Pancreas (tissue), 10 donors: ENCODE data around the gene GTF2A1L. TPM values are rescaled to one million over a fixed set of nuclear protein-coding genes. Genes with fewer than 3 reads are reported as not detected.

ENCODE experiments used
- ATAC-seq, 4 donors: fragments of 200-7000 bp; cut with Tn5 transposase; one replicate each; pipeline versions ENCODE4 v1.8.0 to v1.9.1; 2020; ENCODE audit warnings: mild to moderate bottlenecking in 4 of 4, moderate library complexity in 4 of 4
- DNase-seq, 6 donors: peaks; one replicate each; pipeline ENCODE4 v3.0.0-alpha.2; 2020
- FAIRE-seq: peaks from 2 replicates; lab custom pipeline; 2012; peaks lifted over from hg19 to GRCh38; lab: Jason Lieb, UNC
- H3K27ac ChIP-seq, 4 donors: fragments of 200-600 bp; sonication (generic); 1 replicate in 3 of 4; 2 replicates in 1 of 4; pipeline versions ENCODE4 v1.5.0 to v1.8.0; 2020
- H3K27me3 ChIP-seq, 4 donors: fragments of 200-600 bp; one replicate each; pipeline ENCODE4 v1.8.0; 2021
- H3K36me3 ChIP-seq, 3 donors: fragments of 200-600 bp; sonication (generic) in 1 of 3; one replicate each; pipeline versions ENCODE4 v1.5.0 to v1.8.0; 2020 to 2021
- H3K4me1 ChIP-seq, 3 donors: fragments of 200-600 bp; one replicate each; pipeline ENCODE4 v1.8.0; 2021
- H3K4me3 ChIP-seq, 4 donors: fragments of 200-600 bp; sonication (generic) in 2 of 4; one replicate each; pipeline versions ENCODE4 v1.5.0 to v1.8.0; 2020 to 2021
- H3K9me3 ChIP-seq, 4 donors: fragments of 200-600 bp; one replicate each; pipeline ENCODE4 v1.8.0; 2021
- WGBS, 2 donors: extraction: QIAGEN DNeasy Blood & Tissue Kit; methylation state at CpG; one replicate each; pipeline ENCODE4 v1.1.7; 2013; 5-methylcytosine and 5-hydroxymethylcytosine counted together
- intact Hi-C, 3 donors: fragments of 100-400 bp; cut with DNase I; formaldehyde crosslinking; loops; one replicate each; pipeline versions ENCODE4 v1.11.1 to v1.14.2; 2022
- polyA plus RNA-seq, 2 donors: library from polyadenylated mRNA; stranded (reverse); fragments of 200-250 nt; gene quantifications; one replicate each; pipeline ENCODE4 v1.2.3, GENCODE V29; 2013
- total RNA-seq, 6 donors: library from RNA; stranded (reverse); fragmentation: NEBNext Ultra II Directional in 4 of 6; extraction: Animal tissue kit (Norgen Biotek cat#: 25700) in 4 of 6; gene quantifications; one replicate each; pipeline versions ENCODE4 v1.2.1 to v1.2.4, GENCODE V29; 2021 to 2023
- TF ChIP-seq, protein P1 (sequence below), 4 donors: fragments of 200-600 bp; sonication (generic) in 3 of 4; IDR thresholded peaks; one replicate each; pipeline versions ENCODE4 v1.5.0 to v1.8.0; 2021; ENCODE audit warnings: antibody characterized with exemption in 4 of 4
- donor health status: healthy with polysubstance abuse.
- donor health status: DM: no; HTN: no; CAD: no; lungs with moderate emphysema.
- donor health status: DM: no; HTN: no; CAD: no.
- donor health status: control.
- donor health status: control.
- donor health status: Bipolar disorder and iron deficiency.
- donor health status: DM: yes; HTN: yes; CAD: no.
- donor health status: DM: no; HTN: no; CAD: no.
- donor health status: DM: no; HTN: no; CAD: no.
- donor health status: DM: yes; HTN: yes; CAD: no.

GTF2A1L gene, protein sequence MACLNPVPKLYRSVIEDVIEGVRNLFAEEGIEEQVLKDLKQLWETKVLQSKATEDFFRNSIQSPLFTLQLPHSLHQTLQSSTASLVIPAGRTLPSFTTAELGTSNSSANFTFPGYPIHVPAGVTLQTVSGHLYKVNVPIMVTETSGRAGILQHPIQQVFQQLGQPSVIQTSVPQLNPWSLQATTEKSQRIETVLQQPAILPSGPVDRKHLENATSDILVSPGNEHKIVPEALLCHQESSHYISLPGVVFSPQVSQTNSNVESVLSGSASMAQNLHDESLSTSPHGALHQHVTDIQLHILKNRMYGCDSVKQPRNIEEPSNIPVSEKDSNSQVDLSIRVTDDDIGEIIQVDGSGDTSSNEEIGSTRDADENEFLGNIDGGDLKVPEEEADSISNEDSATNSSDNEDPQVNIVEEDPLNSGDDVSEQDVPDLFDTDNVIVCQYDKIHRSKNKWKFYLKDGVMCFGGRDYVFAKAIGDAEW
- total RNA-seq (under 1 TPM in 1 of 6 donors, not detected in 5; 0.17 TPM), polyA plus RNA-seq (under 1 TPM in 1 of 2 donors, not detected in 1; 0.42 TPM)

DNA sequence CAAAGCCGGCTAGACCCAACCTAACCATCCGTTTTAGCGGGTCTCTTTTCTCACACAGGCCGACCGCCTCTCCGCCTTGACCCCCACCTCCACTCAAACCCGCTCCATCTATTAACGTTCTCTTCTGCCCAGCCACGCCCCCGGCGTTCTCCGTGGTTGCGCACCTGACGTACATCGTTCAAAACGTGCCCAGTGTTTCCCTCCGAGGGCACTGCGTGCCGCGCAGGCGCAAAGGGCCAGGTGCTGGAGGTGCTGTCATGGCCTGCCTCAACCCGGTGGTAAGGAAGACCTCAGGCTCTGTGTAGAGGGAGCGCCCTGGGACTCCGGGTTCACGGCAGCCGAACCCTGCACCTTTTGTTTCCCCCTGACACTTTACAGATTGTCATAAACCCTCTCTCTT lies at the start of gene GTF2A1L:
Gene GTF2A1L, plus strand, starts transcription at position 239 of the 400 bp plus-strand sequence. Its CDS starts 19 bp downstream, at position 258.
- ATAC-seq = no peak

DNA sequence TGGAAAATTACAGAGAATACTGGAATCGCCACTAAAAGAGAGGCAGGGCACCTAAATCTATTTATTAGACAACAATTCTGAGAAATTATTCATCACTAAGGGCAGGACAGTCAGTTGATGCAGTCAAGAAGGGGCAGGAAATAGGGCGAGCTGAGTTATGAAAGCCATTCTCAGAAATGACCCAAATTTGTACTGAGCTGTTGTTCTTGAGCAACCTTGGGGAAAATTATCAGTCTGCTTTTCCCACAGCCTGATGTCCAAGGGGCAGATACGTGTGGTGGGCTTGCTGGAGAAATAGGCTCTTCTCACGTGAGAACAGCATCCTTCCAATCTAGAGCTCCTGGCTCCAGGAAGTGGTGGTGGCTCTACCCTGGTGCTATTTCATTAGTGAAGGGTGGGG lies 49.1 kb upstream of the GTF2A1L start:
- peaks cover 3 to 5% (median 5%) of the 10 kb centered on the region in 3 donors for H3K4me1 ChIP-seq
- intact Hi-C loops = no loop called here
- TF ChIP-seq, protein P1, sequence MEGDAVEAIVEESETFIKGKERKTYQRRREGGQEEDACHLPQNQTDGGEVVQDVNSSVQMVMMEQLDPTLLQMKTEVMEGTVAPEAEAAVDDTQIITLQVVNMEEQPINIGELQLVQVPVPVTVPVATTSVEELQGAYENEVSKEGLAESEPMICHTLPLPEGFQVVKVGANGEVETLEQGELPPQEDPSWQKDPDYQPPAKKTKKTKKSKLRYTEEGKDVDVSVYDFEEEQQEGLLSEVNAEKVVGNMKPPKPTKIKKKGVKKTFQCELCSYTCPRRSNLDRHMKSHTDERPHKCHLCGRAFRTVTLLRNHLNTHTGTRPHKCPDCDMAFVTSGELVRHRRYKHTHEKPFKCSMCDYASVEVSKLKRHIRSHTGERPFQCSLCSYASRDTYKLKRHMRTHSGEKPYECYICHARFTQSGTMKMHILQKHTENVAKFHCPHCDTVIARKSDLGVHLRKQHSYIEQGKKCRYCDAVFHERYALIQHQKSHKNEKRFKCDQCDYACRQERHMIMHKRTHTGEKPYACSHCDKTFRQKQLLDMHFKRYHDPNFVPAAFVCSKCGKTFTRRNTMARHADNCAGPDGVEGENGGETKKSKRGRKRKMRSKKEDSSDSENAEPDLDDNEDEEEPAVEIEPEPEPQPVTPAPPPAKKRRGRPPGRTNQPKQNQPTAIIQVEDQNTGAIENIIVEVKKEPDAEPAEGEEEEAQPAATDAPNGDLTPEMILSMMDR (IDR thresholded peaks at IDR 0.05) = no peak
- H3K27ac ChIP-seq = no peak overlapping the region
- DNase-seq (no peak), ATAC-seq (peak in 2 of 4 donors; percentile 36 to 39), FAIRE-seq (no peak)
- 67 to 87% methylated on average over 4 of the region's 4 CpGs for WGBS, 2 donors
- no peaks in the 10 kb centered on the region for H3K27me3 ChIP-seq
- no peak overlapping the region for H3K4me3 ChIP-seq
- no peaks in the 10 kb centered on the region for H3K9me3 ChIP-seq
- H3K36me3 ChIP-seq = no peaks in the 10 kb centered on the region

More for the DNA sequence above, at the start of gene GTF2A1L:
- 65 to 67% methylated on average over 26 of the region's 26 CpGs for WGBS, 2 donors
- FAIRE-seq = no peak
- Histone ChIP-seq H3K27ac (no peak within 1 kb of the TSS), H3K4me3 (no peak within 1 kb of the TSS), H3K9me3 (no peaks in the 10 kb centered on the region), H3K4me1 (no peaks in the 10 kb centered on the region), H3K36me3 (no peaks in the 10 kb centered on the region), H3K27me3 (no peaks in the 10 kb centered on the region)
- peak in 1 of 6 donors; percentile 15 for DNase-seq
- TF ChIP-seq, protein P1 (IDR thresholded peaks at IDR 0.05) = no peak
- intact Hi-C loops = no loop called here

DNA sequence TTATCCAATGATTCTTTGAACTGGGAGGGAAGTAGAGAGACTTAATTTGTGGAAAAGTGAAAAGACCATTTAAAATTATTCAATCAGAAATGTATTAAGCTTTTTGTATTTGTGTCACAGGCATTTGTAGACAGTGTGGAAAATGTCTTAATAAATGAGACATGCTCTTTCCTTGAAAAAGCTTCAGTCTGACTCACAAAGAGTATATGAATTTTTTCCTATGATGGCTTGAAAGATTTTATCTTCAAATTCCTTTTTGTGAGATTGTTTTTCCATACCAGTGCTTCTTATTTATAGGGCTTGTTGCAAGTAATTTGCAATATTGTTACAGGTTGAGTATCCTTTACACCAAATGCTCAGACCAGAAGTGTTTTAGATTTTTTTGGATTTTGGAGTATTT lies 48.2 kb upstream of the GTF2A1L start:
- H3K27ac ChIP-seq = no peak overlapping the region

DNA sequence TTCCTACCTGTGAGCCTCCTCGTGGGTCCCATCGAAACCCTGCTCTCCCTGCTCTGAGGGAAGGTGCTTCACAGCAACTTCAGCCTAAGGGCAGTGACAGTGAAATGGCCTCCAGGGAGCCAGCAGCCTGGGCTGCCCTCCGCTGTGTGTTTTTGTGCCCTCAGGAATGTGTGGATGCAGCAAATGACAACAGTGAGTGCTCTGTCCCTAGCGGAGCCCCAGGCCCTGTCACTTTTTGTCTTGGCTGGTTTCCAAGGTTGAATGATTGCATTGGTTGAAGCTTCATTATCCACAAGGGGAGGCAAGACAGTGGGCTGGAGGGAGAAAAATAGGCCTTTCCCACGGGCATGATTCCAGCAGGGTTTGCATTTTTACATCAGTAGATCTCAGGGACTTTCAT lies 44.8 kb upstream of the GTF2A1L start:
- no peaks in the 10 kb centered on the region for H3K4me1 ChIP-seq
- no peaks in the 10 kb centered on the region for H3K36me3 ChIP-seq
- ATAC-seq (no peak), DNase-seq (no peak), FAIRE-seq (no peak)
- H3K27me3 ChIP-seq = no peaks in the 10 kb centered on the region
- intact Hi-C loops = no loop called here
- TF ChIP-seq, protein P1 (IDR thresholded peaks at IDR 0.05) = no peak
- H3K4me3 ChIP-seq = no peak overlapping the region
- H3K27ac ChIP-seq = no peak overlapping the region
- H3K9me3 ChIP-seq = no peaks in the 10 kb centered on the region
- WGBS, 2 donors = 61 to 63% methylated on average over 5 of the region's 5 CpGs

More for the DNA sequence above, 48.2 kb upstream of the GTF2A1L start:
- Histone ChIP-seq H3K4me1 (peaks cover 3 to 5% (median 5%) of the 10 kb centered on the region in 3 donors), H3K9me3 (no peaks in the 10 kb centered on the region), H3K36me3 (no peaks in the 10 kb centered on the region), H3K4me3 (no peak overlapping the region), H3K27me3 (no peaks in the 10 kb centered on the region)
- FAIRE-seq (no peak), DNase-seq (no peak), ATAC-seq (no peak)
- intact Hi-C loops = no loop called here
- TF ChIP-seq, protein P1 (IDR thresholded peaks at IDR 0.05) = no peak
